ENCODE measurements around the gene TRAF7. TPM values are rescaled to one million over a fixed set of nuclear protein-coding genes. Genes with fewer than 3 reads are reported as not detected.

TRAF7 gene
- total RNA-seq, 4 donors from 2014 or later, result 19.1 to 45.0 (median 31.1) TPM

DNA sequence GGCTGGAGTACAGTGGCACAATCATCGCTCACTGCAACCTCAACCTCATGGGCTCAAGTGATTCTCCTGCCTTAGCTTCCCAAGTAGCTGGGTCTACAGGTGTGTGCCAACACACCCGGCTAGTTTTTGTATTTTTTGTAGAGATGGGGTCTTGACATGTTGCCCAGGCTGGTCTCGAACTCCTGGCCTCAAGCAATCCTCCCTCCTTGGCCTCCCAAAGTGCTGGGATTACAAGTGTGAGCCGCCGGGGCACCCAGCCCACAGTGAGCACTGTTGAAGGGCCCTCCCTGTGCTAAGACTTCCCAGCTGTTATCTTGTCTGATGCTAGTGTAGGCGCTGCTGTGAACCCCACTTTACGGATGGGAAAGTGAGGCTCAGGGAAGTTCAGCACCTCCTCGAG is 32.8 kb downstream of the TRAF7 start:
- TF ChIP-seq, protein P1, sequence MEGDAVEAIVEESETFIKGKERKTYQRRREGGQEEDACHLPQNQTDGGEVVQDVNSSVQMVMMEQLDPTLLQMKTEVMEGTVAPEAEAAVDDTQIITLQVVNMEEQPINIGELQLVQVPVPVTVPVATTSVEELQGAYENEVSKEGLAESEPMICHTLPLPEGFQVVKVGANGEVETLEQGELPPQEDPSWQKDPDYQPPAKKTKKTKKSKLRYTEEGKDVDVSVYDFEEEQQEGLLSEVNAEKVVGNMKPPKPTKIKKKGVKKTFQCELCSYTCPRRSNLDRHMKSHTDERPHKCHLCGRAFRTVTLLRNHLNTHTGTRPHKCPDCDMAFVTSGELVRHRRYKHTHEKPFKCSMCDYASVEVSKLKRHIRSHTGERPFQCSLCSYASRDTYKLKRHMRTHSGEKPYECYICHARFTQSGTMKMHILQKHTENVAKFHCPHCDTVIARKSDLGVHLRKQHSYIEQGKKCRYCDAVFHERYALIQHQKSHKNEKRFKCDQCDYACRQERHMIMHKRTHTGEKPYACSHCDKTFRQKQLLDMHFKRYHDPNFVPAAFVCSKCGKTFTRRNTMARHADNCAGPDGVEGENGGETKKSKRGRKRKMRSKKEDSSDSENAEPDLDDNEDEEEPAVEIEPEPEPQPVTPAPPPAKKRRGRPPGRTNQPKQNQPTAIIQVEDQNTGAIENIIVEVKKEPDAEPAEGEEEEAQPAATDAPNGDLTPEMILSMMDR (IDR thresholded peaks at IDR 0.05; ENCODE audit: low read depth), result no peak

DNA sequence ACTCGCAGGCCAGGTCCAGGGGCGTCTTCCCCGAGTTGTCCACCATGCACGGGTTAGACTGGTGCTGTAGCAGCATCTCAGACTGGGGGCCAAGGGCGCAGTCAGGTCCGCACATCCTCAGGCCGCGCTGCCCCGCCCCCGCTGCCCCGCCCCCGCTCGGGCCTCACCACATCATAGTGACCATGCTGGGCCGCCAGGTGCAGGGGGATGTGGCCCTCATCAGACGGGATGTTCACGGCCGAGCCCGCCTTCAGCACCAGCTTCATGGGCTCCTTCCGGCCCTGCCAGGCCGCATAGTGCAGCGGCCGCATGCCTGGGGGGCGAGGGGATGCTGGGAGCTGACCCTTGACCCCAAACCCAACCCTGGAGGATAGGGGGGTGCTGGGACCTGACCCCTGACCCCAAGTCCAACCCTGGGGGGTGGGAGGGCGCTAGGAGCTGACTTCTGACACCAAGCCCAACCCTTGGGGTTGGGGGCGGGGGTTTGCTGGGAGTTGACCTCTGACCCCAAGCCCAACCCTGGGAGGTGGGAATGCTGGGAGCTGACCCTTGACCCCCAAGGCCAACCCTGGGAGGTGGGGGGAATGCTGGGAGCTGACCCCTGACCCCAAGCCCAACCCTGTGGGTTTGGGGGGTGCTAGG is 33.8 kb downstream of the TRAF7 start:
- TF ChIP-seq, protein P1 (IDR thresholded peaks at IDR 0.05; ENCODE audit: low read depth), result no peak

DNA sequence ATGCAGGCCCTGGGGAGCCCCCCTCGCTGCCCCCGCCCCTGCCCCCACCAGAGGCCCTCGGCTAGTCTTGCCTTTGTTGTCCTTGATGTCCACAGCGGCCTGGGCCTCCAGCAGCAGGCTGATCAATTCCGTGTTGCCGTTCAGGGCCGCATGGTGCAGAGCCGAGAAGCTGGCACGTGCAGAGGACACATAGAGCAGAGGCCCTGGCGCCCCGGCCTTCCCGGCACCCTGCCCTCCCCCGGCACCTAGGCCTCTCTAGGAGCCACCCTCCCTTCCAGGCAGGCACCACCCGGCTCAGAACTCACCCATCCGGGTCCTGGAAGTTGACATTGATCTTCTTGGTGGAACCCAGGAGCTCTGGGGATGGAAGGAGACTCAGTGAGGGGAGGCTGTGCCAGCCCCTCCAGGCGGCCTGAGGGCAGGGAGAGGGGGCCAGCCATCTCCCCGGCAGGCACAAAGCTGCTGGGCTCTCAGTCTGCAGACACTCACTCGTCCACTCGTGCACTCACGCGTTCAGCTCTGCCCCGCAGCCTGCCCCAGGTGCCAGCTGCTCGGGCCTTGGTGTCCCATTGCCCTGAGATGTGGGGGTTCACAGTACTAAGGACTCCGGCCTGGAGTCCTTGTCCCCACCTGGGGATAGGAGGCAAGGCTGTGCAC is 34.5 kb downstream of the TRAF7 start:
- TF ChIP-seq, protein P1 (IDR thresholded peaks at IDR 0.05; ENCODE audit: low read depth), result no peak

DNA sequence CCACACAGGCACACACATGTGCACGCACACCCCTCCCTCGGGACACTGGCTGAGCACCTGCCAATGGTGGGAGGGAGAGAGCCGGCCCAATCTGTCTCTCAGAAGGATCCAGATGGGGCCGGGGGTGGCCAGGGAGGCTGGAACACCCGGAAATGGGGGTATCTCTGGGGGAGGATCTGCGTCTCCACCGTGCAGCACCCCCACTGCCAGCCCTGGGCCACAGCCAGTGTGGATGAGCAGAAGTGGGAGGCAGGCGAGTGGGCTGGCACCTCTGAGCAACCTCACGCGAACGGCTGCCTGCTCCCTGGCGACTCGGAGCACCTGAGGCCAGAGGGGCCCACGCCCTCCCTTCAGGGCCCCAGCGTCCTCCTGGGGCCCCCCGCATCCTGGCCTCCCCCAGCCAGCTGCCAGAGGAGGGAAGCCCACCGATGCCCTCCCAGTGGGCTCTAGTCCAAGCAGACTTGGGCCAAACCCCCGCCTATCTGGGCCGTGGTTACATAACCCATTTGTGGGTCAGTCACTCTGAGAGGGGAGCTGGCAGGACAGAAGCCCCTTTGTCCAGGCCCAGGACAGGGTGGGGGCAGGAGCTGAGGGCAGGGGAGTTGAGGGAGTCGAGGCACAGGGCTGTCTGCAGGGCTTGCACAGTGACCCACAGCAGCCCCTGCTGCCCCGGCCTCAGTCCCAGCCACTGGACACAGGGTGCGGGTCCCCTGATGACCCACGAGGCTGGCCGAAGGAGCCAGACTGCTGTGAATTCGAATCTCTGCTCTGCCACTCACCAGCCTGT is 35.3 kb downstream of the TRAF7 start:
- TF ChIP-seq, protein P1 (IDR thresholded peaks at IDR 0.05; ENCODE audit: low read depth), result no peak

DNA sequence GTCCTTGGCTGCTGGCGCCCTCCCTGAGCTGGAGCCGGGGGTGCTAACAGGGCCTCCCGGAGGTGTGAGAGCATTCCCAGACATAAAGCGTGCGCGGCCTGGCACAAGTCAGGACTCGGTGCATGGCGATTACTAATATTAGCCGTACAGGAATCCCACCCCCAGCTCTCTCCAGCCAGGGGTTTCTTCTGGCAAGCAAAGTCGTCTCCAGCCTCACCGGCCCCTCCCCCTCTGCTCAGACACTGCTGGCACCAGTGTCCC is 35.8 kb downstream of the TRAF7 start:
- TF ChIP-seq, protein P1 (IDR thresholded peaks at IDR 0.05; ENCODE audit: low read depth), result no peak

DNA sequence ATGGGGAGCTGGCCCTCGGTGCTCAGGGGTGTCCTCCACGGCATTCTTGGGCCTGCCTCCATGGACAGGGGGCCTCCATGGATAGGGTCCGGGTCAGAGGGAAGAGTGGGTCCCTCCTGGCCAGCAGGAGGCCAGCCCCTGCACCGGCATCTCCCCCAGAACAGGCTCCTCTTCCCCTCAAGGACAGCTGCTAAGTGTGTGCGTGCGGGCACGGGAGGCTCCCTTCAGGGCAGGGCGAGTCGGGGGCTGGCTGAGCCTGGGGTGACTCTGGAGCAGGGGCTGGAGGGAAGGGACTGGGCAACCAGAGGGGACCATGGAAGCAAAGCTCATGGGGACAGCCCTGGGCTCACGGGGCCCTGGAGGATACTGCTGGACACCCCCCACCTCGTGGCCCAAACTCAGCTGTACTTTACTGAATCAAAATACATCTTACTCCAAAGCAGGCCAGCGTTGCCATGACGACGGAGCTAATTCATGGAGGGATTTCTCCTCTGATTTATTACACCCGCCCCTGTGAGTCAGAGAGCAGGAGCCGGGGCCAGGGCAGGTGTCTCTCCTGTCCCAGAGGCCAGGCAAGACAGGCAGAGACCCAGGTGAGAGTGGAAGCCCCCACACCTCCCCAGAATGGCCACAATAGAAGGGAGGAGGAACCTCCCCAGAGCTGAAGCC is 38.7 kb downstream of the TRAF7 start:
- TF ChIP-seq, protein P1 (IDR thresholded peaks at IDR 0.05; ENCODE audit: low read depth), result no peak

DNA sequence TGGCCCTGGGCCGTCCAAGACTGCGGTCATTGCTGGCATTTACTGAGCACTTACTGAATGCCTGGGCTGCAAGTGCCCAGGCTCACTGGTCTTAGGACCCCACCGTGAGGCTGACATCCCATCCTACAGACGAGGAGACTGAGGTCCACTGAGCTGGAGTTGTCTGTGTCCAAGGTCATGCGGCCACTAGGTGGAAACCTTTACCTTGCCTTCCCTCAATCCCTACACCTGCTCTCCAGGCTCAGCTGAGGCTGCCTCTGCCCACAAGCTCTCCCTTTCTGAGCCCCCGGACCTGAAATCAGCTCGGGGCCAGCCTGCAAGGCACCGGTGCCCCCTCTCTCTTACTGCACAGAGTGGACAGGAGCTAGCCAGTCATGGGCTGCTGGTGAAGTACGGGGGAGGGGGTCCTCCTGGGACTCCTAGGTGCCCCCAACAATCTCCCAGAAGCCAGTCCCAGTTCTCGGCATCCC is 39.3 kb downstream of the TRAF7 start:
- TF ChIP-seq, protein P1 (IDR thresholded peaks at IDR 0.05; ENCODE audit: low read depth), result no peak

Measured in subcutaneous adipose tissue (tissue), 4 donors.